Neural cell (in vitro differentiated cells): Measurements from ENCODE around the gene ZNF175. TPM values are rescaled to one million over a fixed set of nuclear protein-coding genes. Genes with fewer than 3 reads are reported as not detected.

Experiments used
- H2AFZ ChIP-seq: fragments of 200-600, 300-800 bp; sonication (generic), shearing (Covaris generic); 2 replicates; pipeline ENCODE4 v1.6.0; 2014; ENCODE audit warnings: low read depth, mild to moderate bottlenecking, antibody characterized with exemption, low read length, moderate library complexity
- H3F3A ChIP-seq: fragments of 200-600 bp; shearing (Covaris generic); 2 replicates; pipeline ENCODE4 v1.6.1; 2016; ENCODE audit warnings: mild to moderate bottlenecking, moderate library complexity, mixed read lengths, antibody characterized with exemption, low read length; ENCODE audit not compliant: insufficient read depth, poor library complexity, severe bottlenecking
- H3K27ac ChIP-seq: fragments of 200-600, 300-800 bp; sonication (generic), shearing (Covaris generic); 2 replicates; pipeline ENCODE4 v1.5.1; 2014; ENCODE audit warnings: mild to moderate bottlenecking, low read length, moderate library complexity
- H3K27me3 ChIP-seq: fragments of 300-800, 200-600 bp; sonication (generic), shearing (Covaris generic); 2 replicates; pipeline ENCODE4 v1.6.0; 2014; ENCODE audit warnings: mild to moderate bottlenecking, low read depth, low read length, moderate library complexity; ENCODE audit not compliant: insufficient read depth
- H3K36me3 ChIP-seq: fragments of 300-800, 200-600 bp; sonication (generic), shearing (Covaris generic); 2 replicates; pipeline ENCODE4 v1.5.1; 2014; ENCODE audit warnings: mild to moderate bottlenecking, antibody characterized with exemption, low read length, moderate library complexity; ENCODE audit not compliant: insufficient read depth
- H3K4me2 ChIP-seq: fragments of 300-800, 200-600 bp; sonication (generic), shearing (Covaris generic); 2 replicates; pipeline ENCODE4 v1.6.0; 2014; ENCODE audit warnings: mild to moderate bottlenecking, low read length
- H3K4me3 ChIP-seq: fragments of 300-800, 200-600 bp; sonication (generic), shearing (Covaris generic); 2 replicates; pipeline ENCODE4 v1.5.1; 2014; ENCODE audit warnings: mild to moderate bottlenecking, low read length, moderate library complexity
- H3K79me2 ChIP-seq: fragments of 200-600 bp; shearing (Covaris generic); replicated peaks from 2 replicates; pipeline ENCODE4 v1.6.0; 2014; ENCODE audit warnings: mild to moderate bottlenecking, low read length, moderate library complexity; ENCODE audit not compliant: insufficient read depth
- H3K9ac ChIP-seq: fragments of 300-800, 200-600 bp; sonication (generic), shearing (Covaris generic); 2 replicates; pipeline ENCODE4 v1.6.1; 2016; ENCODE audit warnings: mild to moderate bottlenecking, low read length, mixed read lengths
- H3K9me2 ChIP-seq: fragments of 200-600 bp; shearing (Covaris generic); 2 replicates; pipeline ENCODE4 v1.6.1; 2016; ENCODE audit warnings: mild to moderate bottlenecking, low read length, mixed read lengths; ENCODE audit not compliant: insufficient read depth
- H3K9me3 ChIP-seq: fragments of 200-600, 300-800 bp; sonication (generic), shearing (Covaris generic); 2 replicates; pipeline ENCODE4 v1.6.1; 2016; ENCODE audit warnings: mild to moderate bottlenecking, mixed run types, low read length, moderate library complexity, mixed read lengths
- H4K20me1 ChIP-seq: fragments of 200-600 bp; shearing (Covaris generic); 2 replicates; pipeline ENCODE4 v1.6.1; 2016; ENCODE audit warnings: mild to moderate bottlenecking, mixed run types; ENCODE audit not compliant: insufficient read depth
- CTCF ChIP-seq: fragments of 450-650 bp; IDR thresholded peaks from 2 replicates; pipeline ENCODE4 v1.5.1; 2014; ENCODE audit warnings: antibody characterized with exemption, mild to moderate bottlenecking, moderate library complexity; ENCODE audit not compliant: poor library complexity, severe bottlenecking
- EZH2 ChIP-seq: fragments of 200-600, 300-800 bp; shearing (Covaris generic), sonication (generic); IDR thresholded peaks from 2 replicates; pipeline ENCODE4 v1.6.1; 2014; ENCODE audit warnings: antibody characterized with exemption, low read length, borderline replicate concordance, mild to moderate bottlenecking; ENCODE audit not compliant: insufficient read depth, poor library complexity, severe bottlenecking
- MXI1 ChIP-seq: fragments of 450-650 bp; conservative IDR thresholded peaks from 2 replicates; pipeline ENCODE4 v1.6.1; 2014; ENCODE audit warnings: antibody characterized with exemption, mild to moderate bottlenecking; ENCODE audit not compliant: poor library complexity, severe bottlenecking
- POLR2AphosphoS5 ChIP-seq: IDR thresholded peaks from 2 replicates; pipeline ENCODE4 v1.6.1; 2012
- RAD21 ChIP-seq: fragments of 450-650 bp; conservative IDR thresholded peaks from 2 replicates; pipeline ENCODE4 v1.6.1; 2014; ENCODE audit warnings: antibody characterized with exemption, mild to moderate bottlenecking, moderate library complexity
- SMC3 ChIP-seq: fragments of 450-650 bp; conservative IDR thresholded peaks from 2 replicates; pipeline ENCODE4 v1.6.1; 2014; ENCODE audit warnings: antibody characterized with exemption, mild to moderate bottlenecking, moderate library complexity; ENCODE audit not compliant: poor library complexity
- TAF1 ChIP-seq: IDR thresholded peaks from 2 replicates; pipeline ENCODE4 v1.6.1; 2012; ENCODE audit warnings: low read depth
- polyA plus RNA-seq: library from polyadenylated mRNA; depleted of rRNA; stranded (reverse); fragments of >200 nt; gene quantifications from 2 replicates; pipeline ENCODE4 v1.2.3, GENCODE V29; 2014
- TF ChIP-seq, protein P1 (sequence below): IDR thresholded peaks from 2 replicates; pipeline ENCODE4 v1.6.1; 2012; ENCODE audit warnings: borderline replicate concordance

ZNF175 gene
- polyA plus RNA-seq, 1 donor from 2014 or later, result 10.9 TPM

DNA sequence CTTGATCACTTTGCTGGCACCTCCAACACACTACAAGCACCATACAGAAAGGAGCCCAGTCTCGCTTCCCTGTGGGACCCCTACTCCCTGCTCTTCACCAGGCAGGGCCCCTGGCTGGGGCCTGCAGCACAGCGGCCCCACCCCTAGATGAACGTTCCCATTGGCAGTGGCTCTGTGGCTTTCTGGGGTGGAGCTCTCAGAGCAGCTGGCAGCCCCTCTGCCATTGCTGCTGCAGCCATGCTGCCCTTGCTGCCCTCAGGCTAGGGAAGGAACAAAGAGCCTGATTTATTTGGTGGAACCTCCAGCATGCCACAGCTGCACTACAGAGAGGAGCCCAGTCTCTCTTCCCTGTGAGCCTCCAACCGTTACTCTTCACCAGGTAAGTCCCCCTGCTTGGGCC is 45.4 kb upstream of the ZNF175 start:
- no peaks in the 10 kb centered on the region for H3K9me3 ChIP-seq
- no peak overlapping the region for H3K27ac ChIP-seq
- H3K4me2 ChIP-seq, result no peak overlapping the region
- H3K79me2 ChIP-seq, result no peaks in the 10 kb centered on the region
- H3K9ac ChIP-seq, result no peak overlapping the region
- H2AFZ ChIP-seq, result no peak overlapping the region
- no peaks in the 10 kb centered on the region for H4K20me1 ChIP-seq
- no peaks in the 10 kb centered on the region for H3K9me2 ChIP-seq
- H3K36me3 ChIP-seq, result no peaks in the 10 kb centered on the region
- H3F3A ChIP-seq, result no peaks in the 10 kb centered on the region
- H3K27me3 ChIP-seq, result no peaks in the 10 kb centered on the region
- H3K4me3 ChIP-seq, result no peak overlapping the region
- TF ChIP-seq TAF1 (no peak), RAD21 (no peak), MXI1 (no peak), POLR2AphosphoS5 (no peak), CTCF (no peak)

DNA sequence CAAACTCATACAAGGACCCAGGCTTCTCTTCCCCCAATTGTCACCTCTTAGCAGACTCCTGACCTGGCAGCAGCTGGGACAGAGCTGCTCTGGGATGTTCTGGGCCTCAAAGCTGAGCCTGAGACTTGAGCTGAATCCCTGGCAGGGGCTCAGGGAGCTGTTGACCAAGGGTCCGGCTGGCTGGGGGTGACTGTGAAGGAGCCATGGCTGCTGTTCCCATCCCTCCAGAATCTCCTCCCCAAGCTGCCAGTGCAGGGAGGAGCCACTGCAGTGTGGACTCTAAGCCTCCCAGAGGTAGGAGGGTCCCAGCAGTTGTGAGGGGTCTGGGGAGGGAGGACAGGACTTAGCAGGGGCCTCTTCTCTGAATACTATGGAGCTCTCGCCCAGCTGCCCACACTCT is 41.8 kb upstream of the ZNF175 start:
- Histone ChIP-seq H3K79me2 (no peaks in the 10 kb centered on the region), H3K9me3 (no peaks in the 10 kb centered on the region), H3F3A (no peaks in the 10 kb centered on the region), H3K4me3 (no peak overlapping the region), H3K36me3 (no peaks in the 10 kb centered on the region), H4K20me1 (no peaks in the 10 kb centered on the region), H3K4me2 (no peak overlapping the region), H3K9ac (no peak overlapping the region), H3K9me2 (no peaks in the 10 kb centered on the region), H2AFZ (no peak overlapping the region), H3K27me3 (no peaks in the 10 kb centered on the region), H3K27ac (no peak overlapping the region)
- TF ChIP-seq EZH2 (no peak), RAD21 (no peak), CTCF (no peak), SMC3 (no peak), TAF1 (no peak), POLR2AphosphoS5 (no peak), MXI1 (no peak)
- TF ChIP-seq, protein P1, sequence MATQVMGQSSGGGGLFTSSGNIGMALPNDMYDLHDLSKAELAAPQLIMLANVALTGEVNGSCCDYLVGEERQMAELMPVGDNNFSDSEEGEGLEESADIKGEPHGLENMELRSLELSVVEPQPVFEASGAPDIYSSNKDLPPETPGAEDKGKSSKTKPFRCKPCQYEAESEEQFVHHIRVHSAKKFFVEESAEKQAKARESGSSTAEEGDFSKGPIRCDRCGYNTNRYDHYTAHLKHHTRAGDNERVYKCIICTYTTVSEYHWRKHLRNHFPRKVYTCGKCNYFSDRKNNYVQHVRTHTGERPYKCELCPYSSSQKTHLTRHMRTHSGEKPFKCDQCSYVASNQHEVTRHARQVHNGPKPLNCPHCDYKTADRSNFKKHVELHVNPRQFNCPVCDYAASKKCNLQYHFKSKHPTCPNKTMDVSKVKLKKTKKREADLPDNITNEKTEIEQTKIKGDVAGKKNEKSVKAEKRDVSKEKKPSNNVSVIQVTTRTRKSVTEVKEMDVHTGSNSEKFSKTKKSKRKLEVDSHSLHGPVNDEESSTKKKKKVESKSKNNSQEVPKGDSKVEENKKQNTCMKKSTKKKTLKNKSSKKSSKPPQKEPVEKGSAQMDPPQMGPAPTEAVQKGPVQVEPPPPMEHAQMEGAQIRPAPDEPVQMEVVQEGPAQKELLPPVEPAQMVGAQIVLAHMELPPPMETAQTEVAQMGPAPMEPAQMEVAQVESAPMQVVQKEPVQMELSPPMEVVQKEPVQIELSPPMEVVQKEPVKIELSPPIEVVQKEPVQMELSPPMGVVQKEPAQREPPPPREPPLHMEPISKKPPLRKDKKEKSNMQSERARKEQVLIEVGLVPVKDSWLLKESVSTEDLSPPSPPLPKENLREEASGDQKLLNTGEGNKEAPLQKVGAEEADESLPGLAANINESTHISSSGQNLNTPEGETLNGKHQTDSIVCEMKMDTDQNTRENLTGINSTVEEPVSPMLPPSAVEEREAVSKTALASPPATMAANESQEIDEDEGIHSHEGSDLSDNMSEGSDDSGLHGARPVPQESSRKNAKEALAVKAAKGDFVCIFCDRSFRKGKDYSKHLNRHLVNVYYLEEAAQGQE, result no peak
